NCI-H1092 treated with DMSO at 0.1 percent for 48 hours (cell line): ENCODE data around the gene SSR2.
"Not testable (repeated sequence)": the region's sequence is repeated elsewhere in the genome, so short reads cannot be mapped to it uniquely, and the experiment has no call there.

Source experiments
- DNase-seq: peaks from one replicate; lab custom pipeline; 2025; lab: John Stamatoyannopoulos, UW

The SSR2 gene

GRCh38 chr1:156048663-156049258 is 28.0 kb upstream of the SSR2 start:
- DNase-seq = no peak

GRCh38 chr1:156045076-156045475 is 24.3 kb upstream of the SSR2 start:
- no peak for DNase-seq

GRCh38 chr1:156042828-156043227 is 22.1 kb upstream of the SSR2 start:
- no peak for DNase-seq

- not testable (repeated sequence) for DNase-seq
Observed at GRCh38 chr1:156034991-156035390, 14.2 kb upstream of the SSR2 start.

GRCh38 chr1:156033011-156033410 is 12.3 kb upstream of the SSR2 start:
- DNase-seq = no peak

GRCh38 chr1:156026588-156026987 is 5.8 kb upstream of the SSR2 start:
- no peak for DNase-seq

GRCh38 chr1:156025876-156026275 is 5.1 kb upstream of the SSR2 start:
- DNase-seq = peak; percentile 78

- no peak for DNase-seq
Observed at GRCh38 chr1:156024801-156025200, 4.0 kb upstream of the SSR2 start.

- DNase-seq = no peak
Observed at GRCh38 chr1:156021954-156022353, 1.2 kb upstream of the SSR2 start.

GRCh38 chr1:156021093-156021428 is 310 bp upstream of the SSR2 start:
- no peak for DNase-seq

- DNase-seq = no peak
Observed at GRCh38 chr1:156019946-156020292, 832 bp downstream of the SSR2 start.

- DNase-seq = no peak
Observed at GRCh38 chr1:156014829-156015228, 5.9 kb downstream of the SSR2 start.

GRCh38 chr1:156012051-156012817 is 8.5 kb downstream of the SSR2 start:
- DNase-seq = no peak

- no peak for DNase-seq
Observed at GRCh38 chr1:156009404-156009803, 11.3 kb downstream of the SSR2 start.

GRCh38 chr1:156006666-156007376 is 13.9 kb downstream of the SSR2 start:
- DNase-seq = no peak

- DNase-seq = no peak
Observed at GRCh38 chr1:156004843-156005584, 15.7 kb downstream of the SSR2 start.

GRCh38 chr1:156003923-156004188 is 16.9 kb downstream of the SSR2 start:
- no peak for DNase-seq

GRCh38 chr1:156002188-156002911 is 18.4 kb downstream of the SSR2 start:
- DNase-seq = no peak

GRCh38 chr1:156001662-156002171 is 19.0 kb downstream of the SSR2 start:
- no peak for DNase-seq

- DNase-seq = no peak
Observed at GRCh38 chr1:156001021-156001661, 19.6 kb downstream of the SSR2 start.

- no peak for DNase-seq
Observed at GRCh38 chr1:155999964-156000363, 20.8 kb downstream of the SSR2 start.

GRCh38 chr1:155996166-155996565 is 24.6 kb downstream of the SSR2 start:
- no peak for DNase-seq
